GM12892 (cell line): ENCODE results near the gene CHST11.
"Not testable (repeated sequence)": the region's sequence is repeated elsewhere in the genome, so short reads cannot be mapped to it uniquely, and the experiment has no call there.

Experiments used
- DNase-seq: peaks from one replicate; pipeline ENCODE4 v3.0.0; 2011; ENCODE audit not compliant: insufficient read length
- FAIRE-seq: peaks from 2 replicates; lab custom pipeline; 2011; peaks lifted over from hg19 to GRCh38; lab: Jason Lieb, UNC
- POLR2A ChIP-seq: IDR thresholded peaks from 2 replicates; pipeline ENCODE4 v1.6.1; 2011; ENCODE audit warnings: low read depth, low read length, control low read depth
- POLR2AphosphoS5 ChIP-seq: IDR thresholded peaks from 2 replicates; pipeline ENCODE4 v1.6.1; 2011; ENCODE audit warnings: low read depth, low read length, control low read depth
- TAF1 ChIP-seq: IDR thresholded peaks from 2 replicates; pipeline ENCODE4 v1.6.1; 2011; ENCODE audit warnings: low read depth, mild to moderate bottlenecking, control low read depth, low read length, borderline replicate concordance

Gene CHST11

DNA sequence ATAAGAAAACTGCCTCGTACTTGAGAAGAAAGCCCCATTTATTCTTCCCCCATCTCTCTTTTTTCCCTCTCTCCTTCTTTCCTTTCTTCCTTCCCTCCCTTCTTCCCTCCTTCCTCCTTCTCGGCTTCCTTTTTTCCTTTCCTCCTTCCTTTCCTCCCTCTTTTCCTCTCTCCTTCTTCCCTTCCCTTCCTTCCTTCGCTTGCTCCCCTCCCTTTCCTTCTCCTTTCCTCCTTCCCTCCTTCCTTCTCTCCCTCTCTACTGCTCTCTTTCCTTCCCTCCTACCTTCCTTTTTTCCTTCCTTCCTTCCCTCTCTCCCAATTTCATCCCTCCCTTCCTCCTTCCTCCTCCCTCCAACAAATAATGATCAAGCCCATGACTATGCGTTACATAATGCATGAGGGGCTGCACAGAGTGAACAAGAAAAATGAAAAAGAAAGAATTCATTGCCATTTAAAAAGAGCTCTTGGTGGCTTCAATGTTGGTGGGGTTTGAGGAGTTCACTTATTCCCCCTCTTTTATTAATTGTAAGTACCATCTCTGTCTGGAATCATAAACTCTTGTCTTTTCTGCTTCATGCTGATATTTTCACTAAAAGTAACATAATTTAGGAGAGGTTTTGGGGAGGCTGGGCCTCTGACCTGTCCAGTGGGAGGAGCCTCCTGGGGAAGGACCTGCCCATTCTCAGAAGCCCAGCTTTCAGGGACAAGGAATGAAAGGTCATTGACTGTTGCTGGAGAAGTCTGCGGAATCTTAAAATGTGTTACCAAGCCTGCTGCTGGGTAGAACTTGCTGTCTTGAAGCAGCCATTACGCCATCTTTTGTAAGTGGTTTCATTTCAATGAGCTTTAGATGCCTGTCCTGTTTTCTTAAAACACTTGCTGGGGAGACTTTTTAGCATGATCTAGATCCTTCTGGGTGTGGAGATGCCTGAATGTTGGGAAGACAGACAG, 144.3 kb downstream of the CHST11 start:
- no peak for DNase-seq
- FAIRE-seq = no peak
- no peak for TF ChIP-seq TAF1
- no peak for TF ChIP-seq POLR2AphosphoS5
- no peak for TF ChIP-seq POLR2A

DNA sequence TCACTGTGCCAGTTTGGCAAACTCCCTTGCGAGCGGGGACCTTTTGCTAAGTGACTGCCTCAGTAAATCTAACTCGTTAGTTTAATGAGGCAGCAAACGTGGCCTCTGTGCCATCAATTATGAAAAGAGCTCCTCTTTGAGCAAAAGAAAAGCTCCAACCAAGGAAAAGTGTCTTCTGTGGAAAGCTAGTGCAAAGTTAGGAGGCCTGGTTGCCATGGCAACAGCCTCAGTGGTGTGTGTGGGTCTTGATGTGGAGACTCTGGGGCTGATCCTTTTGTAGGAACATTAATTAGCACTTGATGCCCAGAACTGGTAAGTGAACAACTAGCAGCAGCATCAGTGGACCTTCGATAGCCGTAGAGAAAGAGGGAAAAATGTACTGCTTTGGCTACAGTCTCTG, 145.7 kb downstream of the CHST11 start:
- TF ChIP-seq POLR2A (no peak), TAF1 (no peak), POLR2AphosphoS5 (no peak)
- DNase-seq (no peak), FAIRE-seq (no peak)

DNA sequence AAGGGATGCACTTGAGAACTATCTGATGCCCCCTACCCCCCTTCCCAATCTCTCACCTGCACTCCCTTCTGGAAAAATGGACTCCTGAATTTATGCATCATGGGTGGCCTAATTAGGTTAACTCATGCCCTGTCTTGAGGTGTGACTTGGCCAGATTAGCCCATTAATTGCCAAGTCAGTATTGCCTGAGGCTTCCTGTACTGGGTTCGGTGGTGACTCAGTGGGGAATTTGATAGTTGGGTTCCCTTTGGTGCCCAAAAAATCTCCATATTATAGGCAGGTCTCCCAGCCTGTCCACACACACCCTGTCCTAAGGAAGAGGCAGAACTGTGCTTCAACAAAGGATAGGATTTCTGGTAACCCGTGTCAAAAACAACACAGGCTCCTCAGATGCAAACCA, 146.1 kb downstream of the CHST11 start:
- no peak for TF ChIP-seq POLR2A
- TF ChIP-seq TAF1 = no peak
- TF ChIP-seq POLR2AphosphoS5 = no peak
- DNase-seq (no peak), FAIRE-seq (no peak)

DNA sequence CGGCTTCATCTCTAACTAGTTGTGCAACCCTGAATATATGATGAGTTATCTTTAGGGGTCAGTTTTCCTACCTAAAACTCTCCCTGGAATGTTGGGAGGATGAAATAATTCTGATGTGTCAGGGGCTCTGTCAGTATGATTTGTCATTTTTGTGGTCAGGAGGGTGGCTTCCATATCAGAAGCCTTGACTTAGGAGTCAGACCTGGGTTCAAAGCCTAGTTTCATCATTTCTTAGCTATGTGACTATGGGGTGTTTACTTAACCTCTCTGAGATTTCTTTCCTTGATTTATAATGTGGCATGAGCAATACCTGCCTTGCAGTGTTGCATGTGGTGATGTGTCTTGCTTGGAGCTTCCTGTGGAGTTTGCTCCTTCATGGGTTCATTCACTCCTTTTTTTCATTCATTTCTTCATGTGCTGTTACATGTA, 146.8 kb downstream of the CHST11 start:
- FAIRE-seq (no peak), DNase-seq (no peak)
- no peak for TF ChIP-seq POLR2A
- no peak for TF ChIP-seq POLR2AphosphoS5
- no peak for TF ChIP-seq TAF1

DNA sequence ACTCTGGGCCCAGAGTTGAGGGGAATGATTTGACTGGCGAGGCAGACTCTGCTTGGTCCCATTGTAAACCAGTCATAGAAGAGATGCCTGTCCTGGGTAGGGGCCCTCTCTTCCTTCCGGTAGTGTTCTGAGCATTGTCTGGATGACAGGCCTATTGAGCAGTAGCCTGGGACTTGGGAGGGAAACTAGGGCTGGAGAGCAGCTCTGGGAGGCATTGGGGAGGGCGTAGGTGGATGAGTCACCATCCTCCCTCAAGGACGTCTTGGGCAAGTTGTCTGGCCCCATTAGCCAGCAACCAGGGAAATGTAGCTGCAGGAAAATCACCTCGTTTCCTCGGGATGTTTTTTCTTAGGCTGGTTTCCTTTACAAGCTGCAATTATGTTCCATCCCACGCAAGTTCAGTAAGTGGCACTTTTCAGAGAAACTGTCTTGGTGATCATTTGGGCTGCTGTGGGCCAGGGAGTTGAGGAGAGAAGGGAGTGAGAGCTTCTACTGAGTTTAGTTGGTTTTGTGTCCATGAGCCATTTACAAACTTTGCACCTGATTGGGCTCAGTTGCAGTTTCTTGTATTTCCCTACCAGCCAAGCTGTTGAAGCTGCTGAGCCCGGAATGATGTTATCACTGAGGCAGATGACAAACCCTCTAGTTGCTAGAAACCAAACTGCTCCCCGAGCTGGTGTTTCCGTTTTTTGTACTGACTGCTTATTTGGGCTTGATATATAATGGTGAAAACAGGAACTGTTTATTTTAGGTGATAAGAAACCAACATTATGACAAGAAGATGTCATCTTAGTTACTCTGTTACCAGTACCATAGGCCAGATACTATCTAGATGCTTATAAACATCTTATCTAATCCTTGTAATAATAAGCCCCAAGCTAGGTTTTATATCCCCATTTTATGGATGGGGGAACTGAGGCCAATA, 147.6 kb downstream of the CHST11 start:
- DNase-seq (peak; percentile 40), FAIRE-seq (peak; percentile 80)
- no peak for TF ChIP-seq POLR2AphosphoS5
- TF ChIP-seq POLR2A = no peak
- TF ChIP-seq TAF1 = no peak

DNA sequence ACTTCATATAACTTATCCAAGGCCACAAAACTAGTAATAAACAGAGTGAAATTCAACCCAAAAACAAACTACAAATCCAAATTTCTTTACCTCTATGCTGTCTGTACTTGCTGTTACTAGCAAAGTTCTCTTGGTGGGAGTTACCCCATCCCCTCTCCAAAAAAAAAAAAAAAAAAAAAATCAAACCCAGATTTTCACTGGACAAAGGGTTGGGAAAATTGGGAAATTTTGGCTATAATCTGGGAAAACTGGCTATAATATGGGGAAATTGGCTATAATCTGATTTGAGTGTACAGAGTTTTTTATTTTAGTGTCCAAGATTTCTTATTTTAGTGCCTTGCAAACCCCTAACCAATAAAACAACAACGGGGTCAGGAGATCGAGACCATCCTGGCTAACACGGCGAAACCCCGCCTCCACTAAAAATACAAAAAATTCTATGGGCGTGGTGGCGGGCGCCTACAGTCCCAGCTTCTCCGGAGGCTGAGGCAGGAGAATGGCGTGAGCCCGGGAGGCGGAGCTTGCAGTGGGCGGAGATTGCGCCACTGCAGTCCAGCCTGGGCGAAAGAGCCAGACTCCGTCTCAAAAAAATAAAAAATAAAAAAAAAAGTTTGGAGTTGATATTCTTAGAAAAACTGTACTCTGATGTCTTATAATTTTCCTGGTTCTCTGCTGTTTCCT, 148.4 kb downstream of the CHST11 start:
- TF ChIP-seq POLR2A (no peak), POLR2AphosphoS5 (no peak), TAF1 (no peak)
- FAIRE-seq = no peak
- DNase-seq = no peak

DNA sequence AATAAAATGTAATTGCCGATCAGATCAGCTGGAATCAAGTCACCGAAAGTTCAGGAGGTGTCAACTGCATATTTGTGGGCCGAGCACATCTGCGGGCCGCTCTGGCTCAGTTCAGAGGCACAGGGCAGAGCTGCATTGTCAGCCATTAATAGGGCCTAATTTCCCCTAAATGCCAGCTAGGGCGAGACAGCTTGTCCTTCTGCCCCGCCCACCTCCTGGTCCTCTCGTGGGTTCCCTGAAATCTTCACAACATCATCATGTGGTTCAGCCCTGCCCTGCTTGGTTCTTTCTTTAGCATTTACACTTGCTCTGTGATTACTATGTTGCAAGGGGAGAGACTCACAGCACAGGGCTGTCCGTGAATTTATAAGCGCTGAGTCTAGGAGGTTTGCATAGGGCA, 148.9 kb downstream of the CHST11 start:
- TF ChIP-seq POLR2AphosphoS5 (no peak), POLR2A (no peak), TAF1 (no peak)
- FAIRE-seq (no peak), DNase-seq (no peak)

DNA sequence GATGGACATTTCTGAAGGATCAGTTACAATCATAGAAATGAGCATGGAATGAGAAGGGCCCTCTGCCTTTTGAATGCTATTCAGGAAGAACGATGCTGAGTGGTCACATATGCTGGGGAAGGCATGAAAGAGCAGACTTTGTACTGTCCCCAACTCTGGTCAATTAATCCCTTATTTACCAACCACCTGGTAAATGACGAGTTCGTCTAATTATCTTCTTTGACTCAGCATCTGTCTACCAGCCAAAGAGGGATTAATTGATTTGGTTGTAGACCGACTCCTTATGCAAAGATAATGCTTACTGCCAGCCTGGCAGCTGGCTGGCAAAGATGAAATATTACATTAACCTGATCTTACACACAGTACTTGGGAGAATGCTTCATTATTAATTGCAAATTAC, 152.2 kb downstream of the CHST11 start:
- TF ChIP-seq POLR2A (no peak), POLR2AphosphoS5 (no peak), TAF1 (no peak)
- FAIRE-seq = no peak
- no peak for DNase-seq

DNA sequence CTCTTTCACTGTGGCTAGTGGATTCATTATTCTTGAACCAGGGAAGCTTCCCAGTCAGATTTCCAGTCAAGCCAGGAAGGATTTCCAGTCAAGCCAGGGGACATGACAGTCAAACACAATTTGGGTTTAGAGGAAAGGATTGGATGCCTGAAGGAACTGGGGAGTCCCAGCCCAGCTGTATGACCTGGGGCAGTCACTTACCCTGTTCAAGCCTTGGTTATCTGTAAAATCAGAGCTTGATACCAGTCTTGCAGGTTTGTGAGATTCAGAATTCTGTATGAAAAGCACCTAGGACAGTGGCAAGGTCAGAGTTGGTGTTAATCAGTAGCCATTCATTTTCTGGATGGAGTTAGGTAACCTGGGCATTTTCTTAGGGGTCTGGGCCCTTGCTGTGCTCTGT, 152.7 kb downstream of the CHST11 start:
- no peak for TF ChIP-seq POLR2A
- no peak for TF ChIP-seq POLR2AphosphoS5
- no peak for TF ChIP-seq TAF1
- DNase-seq (no peak), FAIRE-seq (no peak)

DNA sequence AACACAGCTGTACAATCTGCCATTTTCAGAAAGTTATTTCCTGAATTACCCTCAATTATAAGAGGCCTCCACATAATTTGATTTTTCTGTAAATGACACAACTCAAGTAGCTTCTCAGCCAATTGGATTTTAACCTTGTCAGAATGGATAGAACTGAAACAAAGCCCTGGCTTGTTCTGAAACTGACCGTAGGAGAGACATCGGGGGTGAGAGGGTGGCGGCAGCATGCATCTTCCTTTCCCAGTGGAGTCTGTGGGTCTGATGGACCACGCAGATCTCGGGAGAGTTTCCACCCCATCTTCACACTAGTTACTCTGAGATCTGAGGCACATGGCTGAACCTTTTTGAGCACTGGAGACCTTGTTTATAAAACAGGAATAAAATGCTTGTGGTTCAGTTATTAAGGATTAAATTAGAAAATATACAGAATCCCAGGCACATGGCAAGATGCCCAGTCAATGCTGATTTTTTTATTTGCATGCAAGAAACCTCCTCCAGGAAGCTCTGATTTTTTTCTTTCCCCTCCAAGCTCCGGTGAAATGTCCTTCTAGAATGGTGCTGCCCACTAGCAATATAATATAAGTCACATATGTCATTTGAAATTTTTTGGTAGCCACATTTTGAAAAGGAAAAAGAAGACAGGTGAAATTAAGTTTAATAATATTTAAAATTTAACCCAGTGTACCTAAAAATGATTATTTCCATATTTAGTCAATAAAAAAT, 153.9 kb downstream of the CHST11 start:
- DNase-seq = no peak
- TF ChIP-seq POLR2AphosphoS5 = no peak
- no peak for TF ChIP-seq TAF1
- no peak for TF ChIP-seq POLR2A
- FAIRE-seq = no peak

DNA sequence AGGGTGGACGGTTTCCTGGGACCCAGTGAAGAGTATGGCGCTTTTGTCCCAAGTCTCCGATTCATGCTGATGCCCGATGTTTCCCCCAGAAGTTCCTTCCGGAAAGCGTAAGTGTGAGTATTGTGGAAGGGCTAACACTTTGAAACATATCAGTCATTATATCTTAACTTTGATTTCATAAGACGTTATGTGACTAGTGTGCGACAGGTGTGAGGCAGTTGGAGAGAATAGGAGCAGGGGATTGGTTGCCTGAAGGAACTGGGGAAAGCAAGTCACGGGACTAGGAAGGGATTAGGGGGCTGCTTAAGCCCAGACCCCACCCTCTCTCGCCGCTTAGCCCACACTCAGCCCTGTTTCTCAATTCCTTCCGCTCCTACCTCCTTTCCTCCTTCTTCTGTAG, 154.9 kb downstream of the CHST11 start:
- DNase-seq (no peak), FAIRE-seq (no peak)
- TF ChIP-seq POLR2AphosphoS5 = no peak

DNA sequence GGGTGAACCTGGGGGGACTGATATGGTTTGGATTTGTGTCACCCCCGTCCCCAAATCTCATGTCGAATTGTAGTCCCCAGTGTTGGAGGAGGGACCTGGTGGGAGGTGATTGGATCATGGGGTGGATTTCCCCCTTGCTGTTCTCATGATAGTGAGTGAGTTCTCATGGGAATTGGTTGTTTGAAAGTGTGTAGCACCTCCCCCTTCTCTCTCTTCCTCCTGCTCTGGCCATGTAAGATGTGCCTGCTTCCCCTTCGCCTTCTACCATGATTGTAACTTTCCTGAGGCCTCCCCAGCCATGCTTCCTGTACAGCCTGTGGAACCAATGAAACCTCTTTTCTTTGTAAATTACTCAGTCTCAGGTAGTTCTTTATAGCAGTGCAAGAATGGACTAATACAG, 156.6 kb downstream of the CHST11 start:
- FAIRE-seq, DNase-seq: not testable (repeated sequence)
